ENCODE results near the gene BTNL3.

The BTNL3 gene

GRCh38 chr5:181020688-181021087 is 32.0 kb downstream of the BTNL3 start:
- no peak for DNase-seq (ENCODE audit: insufficient read length, low spot score)
- FAIRE-seq, result no peak

- FAIRE-seq, result no peak
- no peak for DNase-seq (ENCODE audit: insufficient read length, low spot score)
These were observed 35.8 kb downstream of the BTNL3 start for GRCh38 chr5:181024245-181025064.

GRCh38 chr5:181027452-181028031 is 38.9 kb downstream of the BTNL3 start:
- FAIRE-seq, result no peak
- no peak for DNase-seq (ENCODE audit: insufficient read length, low spot score)

GRCh38 chr5:181028032-181028819 is 39.6 kb downstream of the BTNL3 start:
- FAIRE-seq, result no peak
- no peak for DNase-seq (ENCODE audit: insufficient read length, low spot score)

- FAIRE-seq (no peak), DNase-seq (ENCODE audit: insufficient read length, low spot score) (no peak)
These were observed 43.1 kb downstream of the BTNL3 start for GRCh38 chr5:181031716-181032115.

- DNase-seq (ENCODE audit: insufficient read length, low spot score) (no peak), FAIRE-seq (no peak)
These were observed 47.6 kb downstream of the BTNL3 start for GRCh38 chr5:181035991-181036815.

GRCh38 chr5:181036816-181037364 is 48.2 kb downstream of the BTNL3 start:
- FAIRE-seq, result no peak
- DNase-seq (ENCODE audit: insufficient read length, low spot score), result no peak

GRCh38 chr5:181037365-181037861 is 48.8 kb downstream of the BTNL3 start:
- no peak for DNase-seq (ENCODE audit: insufficient read length, low spot score)
- FAIRE-seq, result no peak

GRCh38 chr5:181039471-181039870 is 50.8 kb downstream of the BTNL3 start:
- no peak for DNase-seq (ENCODE audit: insufficient read length, low spot score)
- no peak for FAIRE-seq

- FAIRE-seq (no peak), DNase-seq (ENCODE audit: insufficient read length, low spot score) (no peak)
These were observed 51.4 kb downstream of the BTNL3 start, which contains the start of gene BTNL9 for GRCh38 chr5:181039931-181040630. BTNL9 (plus strand) TSS chr5:181040266; CDS start chr5:181045490, 5,224 bp downstream.

- FAIRE-seq, result no peak
These were observed 51.9 kb downstream of the BTNL3 start for GRCh38 chr5:181040631-181040945.

GRCh38 chr5:181041043-181041442 is 52.4 kb downstream of the BTNL3 start:
- FAIRE-seq (no peak), DNase-seq (ENCODE audit: insufficient read length, low spot score) (no peak)

More at GRCh38 chr5:181040631-181040945, 51.9 kb downstream of the BTNL3 start:
- no peak for DNase-seq (ENCODE audit: insufficient read length, low spot score)

GRCh38 chr5:181042036-181042713 is 53.5 kb downstream of the BTNL3 start:
- FAIRE-seq, result no peak
- no peak for DNase-seq (ENCODE audit: insufficient read length, low spot score)

GRCh38 chr5:181042722-181043121 is 54.1 kb downstream of the BTNL3 start:
- FAIRE-seq (no peak), DNase-seq (ENCODE audit: insufficient read length, low spot score) (no peak)

GRCh38 chr5:181043285-181044092 is 54.8 kb downstream of the BTNL3 start:
- FAIRE-seq (no peak), DNase-seq (ENCODE audit: insufficient read length, low spot score) (no peak)

- FAIRE-seq (no peak), DNase-seq (ENCODE audit: insufficient read length, low spot score) (no peak)
These were observed 55.5 kb downstream of the BTNL3 start for GRCh38 chr5:181044093-181044599.

- FAIRE-seq, result no peak
These were observed 56.1 kb downstream of the BTNL3 start for GRCh38 chr5:181044662-181045305.

GRCh38 chr5:181045316-181045715 is 56.7 kb downstream of the BTNL3 start:
- FAIRE-seq (no peak), DNase-seq (ENCODE audit: insufficient read length, low spot score) (no peak)

More at GRCh38 chr5:181044662-181045305, 56.1 kb downstream of the BTNL3 start:
- no peak for DNase-seq (ENCODE audit: insufficient read length, low spot score)

All from GM19239 (cell line).